NCI-H226 (cell line): ENCODE measurements around the gene KXD1.

Experiments used
- DNase-seq: peaks from one replicate; pipeline ENCODE4 v3.0.0-alpha.2; 2015

KXD1 gene

DNA sequence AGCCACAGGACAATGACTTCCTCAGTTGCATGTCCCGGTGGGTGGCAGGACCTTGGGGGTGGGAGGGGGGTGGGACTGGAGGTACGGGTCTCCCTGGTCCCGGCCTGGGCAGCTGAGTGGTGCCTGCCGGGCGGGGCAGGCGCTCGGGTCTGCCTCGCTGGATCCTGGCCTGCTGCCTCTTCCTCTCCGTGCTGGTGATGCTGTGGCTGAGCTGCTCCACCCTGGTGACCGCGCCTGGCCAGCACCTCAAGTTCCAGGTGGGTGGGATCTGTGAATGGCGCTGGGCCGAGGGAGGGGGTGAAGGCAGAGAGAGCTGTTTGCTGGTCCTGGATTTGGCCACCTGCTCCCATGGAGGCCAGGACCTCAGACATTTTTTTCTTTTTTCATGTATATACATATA, 60.6 kb downstream of the KXD1 start:
- DNase-seq = no peak
